Activated CD4-positive, alpha-beta T cell treated with anti-CD3 and anti-CD28 coated beads for 1 hour (primary cell): ENCODE measurements around the gene ZMPSTE24.
"Not testable (repeated sequence)": the region's sequence is repeated elsewhere in the genome, so short reads cannot be mapped to it uniquely, and the experiment has no call there.

ENCODE experiments used
- DNase-seq: peaks from one replicate; pipeline ENCODE4 v3.0.0-alpha.2; 2020

ZMPSTE24 gene

GRCh38 chr1:40332695-40333094 lies 74.7 kb downstream of the ZMPSTE24 start:
- no peak for DNase-seq

GRCh38 chr1:40337443-40337842 lies 79.4 kb downstream of the ZMPSTE24 start:
- no peak for DNase-seq

GRCh38 chr1:40338745-40339419 lies 80.8 kb downstream of the ZMPSTE24 start:
- peak; percentile 86 for DNase-seq

- DNase-seq: no peak
These were observed 81.6 kb downstream of the ZMPSTE24 start for GRCh38 chr1:40339420-40340323.

DNA sequence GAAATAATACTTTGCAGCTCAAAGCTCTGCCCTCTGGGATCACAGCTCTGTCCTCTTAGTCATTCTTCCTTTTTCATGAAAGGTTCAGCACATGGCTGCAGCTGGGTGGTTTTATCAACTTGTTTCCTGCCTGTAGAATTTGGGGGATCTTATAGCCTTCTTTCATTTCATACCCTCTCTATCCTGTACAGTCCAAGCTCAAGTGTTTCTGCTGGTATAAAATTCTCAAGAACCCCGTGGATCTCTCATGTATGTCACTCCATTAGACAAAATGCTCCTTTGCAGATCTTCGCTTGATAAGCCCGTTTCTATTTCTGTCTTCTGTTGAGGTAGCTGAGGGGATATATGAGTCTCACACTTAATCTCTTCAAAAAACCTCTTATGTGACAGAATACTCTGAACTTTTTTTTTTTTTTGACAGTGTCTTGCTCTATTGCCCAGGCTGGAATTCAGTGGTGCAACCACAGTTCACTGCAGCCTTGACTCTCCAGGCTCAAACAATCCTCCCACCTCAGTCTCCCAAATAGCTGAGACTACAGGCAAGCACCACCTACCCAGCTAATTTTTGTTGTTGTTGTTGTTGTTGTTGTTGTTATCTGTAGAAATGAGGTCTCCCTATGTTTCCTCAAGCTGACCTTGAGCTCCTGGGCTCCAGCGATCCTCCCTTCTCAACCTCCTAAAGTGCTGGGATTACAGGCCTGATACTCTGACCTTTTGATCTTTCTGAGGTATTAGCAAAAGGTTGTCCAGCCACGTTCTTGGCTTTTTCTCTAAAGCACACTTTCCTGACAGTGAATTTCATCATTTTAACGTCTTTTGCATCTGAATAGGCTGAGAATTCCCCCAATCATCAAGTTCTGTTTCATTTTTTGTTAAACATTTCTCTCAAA lies 83.7 kb downstream of the ZMPSTE24 start:
- no peak for DNase-seq

DNA sequence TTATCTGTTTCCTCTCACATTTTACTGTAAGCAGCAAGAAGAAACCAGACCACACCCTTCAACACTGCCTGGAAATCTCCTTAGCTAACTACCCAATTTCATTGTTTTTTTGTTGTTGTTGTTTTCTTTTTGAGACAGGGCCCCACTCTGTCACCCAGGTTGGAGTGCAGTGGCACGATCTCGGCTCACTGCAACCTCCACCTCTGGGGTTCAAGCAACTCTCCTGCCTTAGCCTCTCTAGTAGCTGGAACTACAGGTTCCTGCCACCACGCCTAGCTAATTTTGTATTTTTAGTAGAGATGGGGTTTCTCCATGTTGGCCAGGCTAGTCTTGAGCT lies 84.3 kb downstream of the ZMPSTE24 start:
- not testable (repeated sequence) for DNase-seq
